NOMO-1 treated with dmso at 0.1 percent for 144 hours (cell line): Measurements from ENCODE around the gene MIEF1.

Source experiments
- DNase-seq: peaks from one replicate; lab custom pipeline; 2025; ENCODE audit not compliant: unreplicated experiment; lab: John Stamatoyannopoulos, UW

MIEF1 gene

GRCh38 chr22:39528080-39528661, 26.1 kb downstream of the MIEF1 start:
- no peak for DNase-seq

- peak; percentile 82 for DNase-seq
Observed at GRCh38 chr22:39528681-39529486, 26.8 kb downstream of the MIEF1 start.

DNA sequence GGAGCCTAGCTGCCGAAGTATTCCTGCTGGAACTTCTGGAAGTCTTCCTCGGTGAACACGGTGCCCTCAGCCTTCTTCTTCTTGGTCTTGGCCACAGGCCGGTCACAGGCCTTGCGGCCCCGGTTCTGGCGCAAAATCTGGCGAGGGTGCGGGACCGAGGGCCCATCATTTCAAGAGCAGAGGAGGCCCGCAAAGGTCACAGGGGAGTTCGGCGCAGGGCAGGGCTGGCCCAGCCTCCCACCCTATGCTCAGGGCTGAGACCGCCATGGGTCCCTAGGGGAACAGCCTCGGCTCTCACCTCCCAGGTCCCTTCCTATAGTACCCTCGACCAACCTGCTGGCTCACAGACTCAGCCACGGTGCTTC, 27.4 kb downstream of the MIEF1 start:
- DNase-seq = no peak

DNA sequence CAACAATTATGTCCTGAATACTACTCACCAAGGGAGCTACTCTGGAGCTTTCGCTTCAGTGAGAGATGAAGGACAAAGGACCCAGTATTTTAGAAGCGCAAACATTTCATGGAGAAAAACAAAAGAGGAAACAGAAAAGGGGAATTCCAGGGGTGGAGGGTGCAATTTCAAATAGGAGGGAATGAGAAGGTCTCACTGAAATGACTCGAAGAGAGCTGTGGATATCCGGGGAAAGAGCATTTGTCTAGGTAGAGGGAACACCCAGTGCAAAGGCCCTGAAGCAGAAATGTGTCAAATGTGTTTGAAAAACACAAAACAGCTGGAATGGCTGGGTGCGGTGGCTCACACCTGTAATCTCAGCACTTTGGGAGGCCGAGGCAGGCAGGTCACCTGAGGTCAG, 28.0 kb downstream of the MIEF1 start:
- DNase-seq = no peak

DNA sequence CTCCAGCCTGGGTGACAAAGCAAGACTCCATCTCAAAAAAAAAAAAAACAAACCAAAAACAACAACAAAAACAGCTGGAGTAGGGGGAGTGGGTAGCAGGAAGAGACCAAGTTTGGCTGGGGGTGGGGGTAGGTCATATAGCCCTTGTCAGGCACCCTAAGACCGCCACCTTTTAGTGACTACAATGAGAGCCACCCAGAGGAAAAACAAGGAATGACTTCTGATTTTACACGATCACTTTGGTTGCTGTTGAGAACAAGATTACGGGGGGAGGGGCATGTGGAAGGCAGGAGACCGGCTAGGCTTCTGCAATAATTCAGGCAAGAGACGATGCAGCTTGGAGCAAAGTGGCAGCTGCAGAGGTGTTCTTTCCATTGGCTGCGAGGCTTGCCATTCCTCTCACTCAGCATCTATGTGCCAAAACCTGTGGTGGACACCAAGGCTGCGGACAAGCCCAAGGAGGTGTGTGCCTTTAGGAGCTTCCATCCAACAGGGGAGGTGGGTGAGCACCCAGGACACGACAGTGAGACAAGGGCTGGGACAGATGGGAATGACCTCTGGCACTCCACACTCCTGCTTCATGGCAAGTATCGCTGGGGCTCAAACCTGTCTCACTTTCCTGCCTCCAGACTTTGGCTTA, 28.7 kb downstream of the MIEF1 start:
- DNase-seq = peak; percentile 47

- DNase-seq = peak; percentile 100
Observed at GRCh38 chr22:39532215-39533073, 30.4 kb downstream of the MIEF1 start, which contains the start of gene RPS19BP1. Gene RPS19BP1, minus strand, starts transcription at chr22:39532748. Its CDS starts 10 bp downstream, at chr22:39532738.

- DNase-seq = no peak
Observed at GRCh38 chr22:39534092-39534506, 32.0 kb downstream of the MIEF1 start.

DNA sequence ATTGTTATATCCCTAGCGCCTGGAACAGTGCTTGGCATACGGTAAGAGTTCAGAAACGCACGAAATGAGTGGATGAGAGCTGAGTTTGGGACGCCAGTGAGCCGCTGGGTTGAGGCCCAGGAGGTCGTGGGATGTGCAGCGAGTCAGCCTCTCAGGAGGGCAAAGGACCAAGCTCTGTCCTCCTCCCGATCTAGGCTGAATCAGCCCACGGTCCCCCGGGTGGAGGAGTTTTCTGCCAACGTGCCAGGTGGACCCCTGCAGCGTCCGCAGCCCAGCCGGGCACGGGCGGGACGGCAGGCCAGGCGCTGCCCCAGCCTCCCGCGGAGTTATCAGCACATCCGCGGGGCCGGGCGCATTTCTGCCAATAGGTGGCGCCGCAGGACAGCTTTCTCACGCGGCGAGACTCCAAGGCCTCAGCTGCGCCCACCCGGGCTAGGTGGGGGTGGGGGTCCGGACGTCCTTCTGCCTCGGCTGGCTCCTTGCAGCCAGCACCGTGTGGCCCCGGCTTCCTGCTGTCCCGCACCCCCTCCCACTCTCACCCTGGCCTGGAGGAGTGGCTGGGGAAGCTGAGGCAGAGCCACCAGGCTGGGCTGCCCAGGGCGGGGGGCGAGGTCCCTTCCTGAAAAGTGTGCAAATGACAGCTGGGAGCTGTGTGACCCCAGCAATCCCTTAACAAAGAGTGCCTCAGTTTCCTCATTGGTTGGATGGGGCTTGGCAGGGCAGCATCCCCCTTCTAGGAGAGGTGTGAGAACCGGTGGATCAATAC, 32.7 kb downstream of the MIEF1 start:
- no peak for DNase-seq

DNA sequence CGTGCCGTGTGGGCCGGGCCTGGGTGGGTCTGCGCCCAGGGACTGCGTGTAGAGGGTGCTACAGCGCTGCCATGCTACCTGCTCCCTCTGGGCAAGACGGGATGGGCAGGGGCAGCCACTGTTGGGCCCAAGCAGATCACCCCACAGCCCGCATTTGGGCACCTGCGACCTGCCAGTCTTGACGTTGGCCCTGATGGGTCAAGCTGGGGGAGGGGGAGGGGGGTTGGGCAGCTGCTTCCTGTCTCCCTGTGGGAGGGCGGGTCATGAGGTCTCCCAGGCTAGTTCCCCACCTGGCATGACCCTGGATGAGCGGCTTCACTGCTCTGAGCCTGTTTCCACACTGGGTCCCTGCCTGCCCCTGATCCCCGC, 33.3 kb downstream of the MIEF1 start:
- DNase-seq = no peak

- no peak for DNase-seq
Observed at GRCh38 chr22:39535831-39536449, 33.9 kb downstream of the MIEF1 start.

DNA sequence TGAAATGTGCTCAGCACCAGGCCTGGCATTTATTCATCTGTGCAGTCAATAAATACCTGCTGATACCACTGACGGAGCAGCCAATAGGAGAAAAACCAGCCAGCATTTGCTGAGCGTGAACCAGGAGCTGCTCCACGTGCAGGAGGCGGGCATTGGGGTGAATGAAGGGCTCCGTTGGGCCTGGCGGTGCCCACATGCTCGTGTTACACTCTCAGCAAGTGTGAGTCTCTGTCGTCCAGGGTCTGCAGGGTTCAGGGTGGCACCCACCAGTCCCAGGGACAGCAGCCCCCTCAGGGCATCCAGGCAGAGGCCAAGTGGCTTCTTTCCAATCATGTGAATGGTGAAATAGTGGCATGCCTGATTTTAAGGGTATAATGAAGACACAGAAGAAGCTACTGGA, 34.6 kb downstream of the MIEF1 start:
- DNase-seq = no peak

DNA sequence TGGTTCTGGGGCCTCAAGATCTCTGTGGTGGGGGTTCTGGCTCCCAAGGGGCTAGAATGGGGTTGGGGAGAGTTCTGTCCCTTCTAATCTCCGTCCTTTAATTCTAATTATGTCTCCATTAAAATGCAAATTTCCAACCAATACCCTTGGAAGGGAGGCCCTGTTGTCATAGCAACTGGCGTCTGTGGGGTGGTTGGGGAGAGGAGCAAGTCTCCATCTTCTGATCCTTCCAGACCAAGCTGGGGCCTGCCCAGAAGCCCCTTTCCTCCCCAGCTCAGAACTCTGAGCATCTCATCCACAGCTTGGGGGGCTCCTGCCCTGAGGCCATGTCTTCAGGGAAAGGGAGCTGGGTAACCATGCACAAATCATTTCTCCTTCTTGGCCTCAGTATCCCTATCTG, 35.9 kb downstream of the MIEF1 start:
- DNase-seq = no peak

DNA sequence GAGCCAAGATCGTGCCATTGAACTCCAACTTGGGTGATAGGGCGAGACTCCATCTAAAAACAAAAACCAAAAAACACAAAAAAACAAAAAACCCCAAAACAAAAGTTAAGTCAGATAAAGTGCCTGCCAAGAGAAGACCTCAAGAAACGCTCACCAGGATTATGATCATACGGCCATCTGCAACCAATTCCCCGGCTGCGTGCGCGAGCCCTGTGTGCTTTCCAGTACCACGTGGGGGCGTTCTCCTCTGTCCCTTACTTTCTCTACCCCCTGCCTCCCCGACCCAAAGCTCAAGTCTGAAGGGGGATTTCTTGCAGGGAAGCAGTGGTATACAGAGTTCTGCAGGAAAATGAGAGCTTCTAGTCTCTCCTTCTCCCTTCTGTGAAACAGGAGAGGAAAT, 41.0 kb downstream of the MIEF1 start:
- no peak for DNase-seq

GRCh38 chr22:39545386-39546365, 43.6 kb downstream of the MIEF1 start:
- no peak for DNase-seq

GRCh38 chr22:39546889-39547586, 44.9 kb downstream of the MIEF1 start:
- no peak for DNase-seq

DNA sequence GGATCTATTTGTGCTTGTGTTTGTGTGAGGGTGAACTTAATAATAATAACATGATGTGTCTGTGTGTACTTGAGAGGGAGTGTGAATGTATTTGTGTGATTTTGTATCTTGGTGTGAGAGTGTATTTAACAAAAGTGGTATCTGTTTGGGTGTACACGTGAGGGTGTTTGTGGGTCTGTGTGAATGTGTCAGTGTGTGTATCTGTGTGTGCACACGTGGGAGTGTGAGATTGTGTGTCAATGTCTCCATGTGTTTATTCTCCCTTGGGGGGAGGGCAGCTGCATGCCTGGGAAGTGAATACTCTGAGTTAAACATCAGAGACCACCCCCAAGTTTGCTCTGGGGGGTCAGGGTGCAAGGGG, 45.5 kb downstream of the MIEF1 start:
- DNase-seq = no peak

DNA sequence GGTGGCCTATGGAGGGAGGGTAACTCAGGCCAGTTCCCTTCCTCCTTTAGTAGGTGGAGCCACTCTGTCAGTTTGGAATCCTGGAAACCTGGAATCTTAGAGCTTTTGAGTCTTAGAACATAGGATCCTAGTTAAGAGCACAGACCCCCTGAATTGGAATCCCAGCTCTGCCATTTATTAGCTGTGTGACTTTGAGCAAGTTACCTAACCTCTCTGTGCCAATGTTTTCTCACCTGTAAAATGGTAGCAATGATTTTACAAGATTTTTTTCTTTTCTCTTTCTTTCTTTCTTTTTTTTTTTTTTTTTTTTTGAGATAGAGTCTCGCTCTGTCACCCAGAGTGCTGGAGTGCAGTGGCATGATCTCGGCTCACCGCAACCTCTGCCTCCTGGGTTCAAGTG, 51.3 kb downstream of the MIEF1 start:
- no peak for DNase-seq

GRCh38 chr22:39554151-39554550, 52.1 kb downstream of the MIEF1 start:
- DNase-seq = no peak
